Astrocyte of the hippocampus (primary cell): Measurements from ENCODE around the gene DNAJC25.

Experiments used
- DNase-seq: peaks from one replicate; pipeline ENCODE4 v3.0.0; 2011; ENCODE audit warnings: low read depth, low spot score

The DNAJC25 gene

GRCh38 chr9:111627260-111627963 lies 3.7 kb upstream of the DNAJC25 start:
- no peak for DNase-seq

DNA sequence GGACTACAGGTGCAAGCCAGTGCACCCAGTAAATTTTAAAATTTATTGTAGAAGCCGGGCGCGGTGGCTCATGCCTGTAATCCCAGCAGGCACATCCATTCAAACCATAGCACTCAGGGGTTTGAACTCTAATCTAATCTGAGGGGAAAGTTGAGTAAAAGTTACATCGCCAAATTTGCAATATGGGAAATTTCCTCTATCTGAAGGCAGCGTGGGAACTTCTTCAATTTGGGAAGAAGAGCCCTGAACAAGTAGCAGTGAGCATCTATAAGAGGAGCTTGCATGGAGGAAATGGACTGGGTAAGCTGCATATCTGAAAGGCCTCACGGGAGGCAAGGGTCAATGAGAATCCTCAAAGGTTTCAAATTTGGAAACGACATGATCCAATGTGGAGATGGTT lies 2.7 kb upstream of the DNAJC25 start:
- no peak for DNase-seq

DNA sequence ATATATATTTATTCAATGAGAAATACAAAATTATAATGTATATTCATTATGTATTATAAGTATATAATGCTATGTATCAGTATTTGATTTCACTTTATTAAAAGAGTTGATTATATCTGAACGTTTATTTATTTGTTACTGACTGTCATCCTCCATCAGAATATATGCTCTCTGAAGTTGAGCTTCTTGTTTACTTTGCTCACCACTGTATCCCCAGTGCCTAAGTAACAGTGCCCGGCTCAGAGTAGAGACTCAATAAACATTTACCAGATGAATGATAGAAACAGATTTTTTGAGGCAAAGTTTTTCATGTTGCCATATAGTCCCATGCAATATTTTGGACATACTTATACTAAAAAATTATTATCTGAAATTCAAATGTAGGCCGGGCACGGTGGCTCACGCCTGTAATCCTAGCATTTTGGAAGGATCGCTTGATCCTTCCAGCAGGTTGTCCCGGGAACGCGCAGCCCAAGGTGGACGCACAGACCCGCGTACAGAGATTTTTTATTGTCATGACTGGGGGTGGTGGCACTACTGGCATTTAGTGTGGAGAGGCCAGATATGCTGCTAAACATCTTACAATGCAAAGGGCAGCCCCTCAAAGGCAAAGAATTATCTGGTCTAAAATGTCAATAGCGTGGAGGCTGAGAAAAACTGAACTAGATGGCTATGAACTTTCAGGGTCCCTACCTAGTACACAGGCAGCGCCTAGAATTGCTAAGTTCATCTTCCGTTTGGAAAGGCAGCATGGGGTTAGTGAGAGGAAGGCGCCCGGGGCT lies 761 bp upstream of the DNAJC25 start:
- DNase-seq = no peak

GRCh38 chr9:111630964-111631213 lies 245 bp upstream of the DNAJC25 start:
- no peak for DNase-seq

DNA sequence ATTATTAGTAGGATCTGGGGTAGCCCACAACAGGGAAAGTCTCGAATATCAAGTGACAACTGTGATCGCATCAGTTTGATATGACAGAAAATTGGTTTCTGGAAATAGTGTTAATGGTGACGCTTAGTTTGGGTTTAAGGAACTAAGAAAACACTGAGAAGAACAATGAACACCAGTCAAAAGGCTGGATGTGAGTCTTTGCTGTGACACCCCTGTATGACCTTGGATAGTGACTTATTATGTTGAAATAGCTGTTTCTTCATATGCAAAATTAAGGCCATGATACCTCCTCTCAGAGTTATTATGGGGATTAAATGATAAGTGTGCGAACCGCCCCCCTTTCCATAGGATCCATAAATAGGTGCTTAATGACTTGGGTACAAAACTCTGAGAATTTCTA lies 926 bp downstream of the DNAJC25 start:
- DNase-seq = no peak

- DNase-seq = no peak
These were observed 1.7 kb downstream of the DNAJC25 start for GRCh38 chr9:111632695-111633388.

GRCh38 chr9:111633389-111633736 lies 2.2 kb downstream of the DNAJC25 start:
- DNase-seq = no peak

DNA sequence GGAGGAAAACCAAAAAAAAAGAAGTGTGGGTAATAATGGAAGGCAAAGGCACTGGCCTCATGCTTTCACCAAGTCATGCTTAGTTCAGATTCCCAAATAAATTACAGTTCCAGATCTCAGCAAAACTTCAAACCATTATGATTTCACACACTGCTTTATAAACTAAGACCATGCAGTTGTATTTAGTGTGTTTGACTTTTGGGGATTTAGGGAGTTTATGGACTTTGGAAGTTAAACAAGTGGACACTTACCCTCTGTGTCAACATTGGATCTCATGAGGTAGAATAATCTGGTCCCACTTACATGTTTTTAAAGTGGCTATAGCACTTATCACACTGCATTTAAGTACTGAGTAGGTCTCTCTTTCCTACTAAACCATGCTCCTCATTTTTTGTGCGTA lies 3.7 kb downstream of the DNAJC25 start:
- DNase-seq = no peak

DNA sequence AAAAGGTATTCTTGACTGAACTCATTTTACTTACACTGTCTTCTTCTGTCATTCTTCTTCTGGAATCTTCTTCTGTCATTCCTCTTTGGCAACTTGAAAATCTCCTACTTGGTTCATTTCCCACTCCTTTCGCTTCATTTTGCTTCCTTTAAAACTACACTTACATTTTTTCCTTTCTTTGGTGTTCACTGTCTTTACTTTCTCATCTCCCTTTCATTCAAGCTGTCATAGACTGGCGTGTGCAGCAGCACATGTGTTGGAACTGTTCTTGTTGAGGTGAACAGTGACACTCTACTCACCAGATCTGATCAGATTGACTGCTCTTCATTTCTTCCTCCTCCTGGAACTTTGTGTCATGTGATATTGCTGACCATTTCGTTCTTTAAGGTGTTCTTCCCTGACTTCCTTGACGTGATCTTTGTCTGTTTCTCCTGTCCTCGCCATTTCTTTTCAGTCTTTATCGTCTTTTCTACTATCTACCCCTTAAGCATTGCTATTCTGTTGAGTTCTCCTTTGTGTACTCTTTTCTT lies 6.4 kb downstream of the DNAJC25 start:
- no peak for DNase-seq

- DNase-seq = no peak
These were observed 13.2 kb downstream of the DNAJC25 start for GRCh38 chr9:111644195-111644772.

- DNase-seq = no peak
These were observed 14.7 kb downstream of the DNAJC25 start for GRCh38 chr9:111645806-111646205.

DNA sequence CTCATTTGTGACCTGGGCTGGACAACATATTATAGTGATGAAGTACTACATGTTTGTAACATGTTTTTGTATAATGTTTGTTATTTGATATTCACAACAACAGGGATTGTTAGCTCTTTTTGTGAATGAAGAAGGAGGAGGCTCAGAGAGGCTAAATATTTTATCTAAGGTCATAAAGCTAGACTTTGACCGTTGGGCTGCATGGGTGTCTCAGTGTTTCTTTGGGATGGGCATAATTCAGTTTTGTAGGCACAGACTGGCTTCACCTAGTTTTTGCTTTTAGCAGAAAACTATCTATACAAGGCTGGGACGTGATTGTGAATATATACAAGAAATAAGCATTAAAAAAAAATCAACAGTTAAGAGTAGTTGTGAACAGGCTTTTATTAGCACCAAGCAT lies 15.3 kb downstream of the DNAJC25 start:
- DNase-seq = no peak

DNA sequence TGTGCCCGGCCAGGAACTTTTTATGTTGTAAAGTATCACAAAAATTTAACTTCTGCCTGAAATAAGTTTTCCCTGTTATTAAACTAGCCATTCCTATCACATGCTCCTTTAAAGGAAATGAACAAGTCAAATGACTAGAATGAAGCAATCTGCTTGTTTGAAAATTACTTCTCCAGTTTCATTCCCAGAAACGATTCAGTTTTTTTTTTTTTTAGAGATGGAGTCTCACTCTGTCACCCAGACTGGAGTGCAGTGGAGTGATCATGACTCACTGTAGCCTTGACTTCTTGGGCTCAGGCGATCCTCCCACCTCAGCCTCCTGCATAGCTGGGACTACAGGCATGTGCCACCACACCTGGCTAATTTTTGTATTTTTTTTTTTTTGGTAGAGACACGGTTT lies 16.9 kb downstream of the DNAJC25 start:
- no peak for DNase-seq

DNA sequence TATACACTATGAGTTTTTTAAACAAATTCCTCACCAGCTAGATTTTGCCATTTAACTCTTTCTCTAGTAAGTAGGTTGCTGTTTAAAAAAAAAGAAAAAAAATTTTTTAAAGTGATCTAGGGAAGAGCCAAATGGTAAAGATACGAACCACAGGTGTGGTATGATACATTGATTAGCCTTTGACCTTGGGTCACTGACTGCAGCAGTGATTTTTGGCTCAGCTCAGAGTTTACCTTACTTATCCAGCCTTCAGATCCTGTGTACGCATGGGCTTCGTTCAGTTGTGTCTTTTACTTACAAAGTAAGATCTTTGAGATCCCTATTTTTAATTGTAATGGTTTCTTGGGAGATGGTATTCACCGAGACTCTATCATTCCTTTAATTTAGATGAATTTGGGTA lies 17.9 kb downstream of the DNAJC25 start:
- no peak for DNase-seq

DNA sequence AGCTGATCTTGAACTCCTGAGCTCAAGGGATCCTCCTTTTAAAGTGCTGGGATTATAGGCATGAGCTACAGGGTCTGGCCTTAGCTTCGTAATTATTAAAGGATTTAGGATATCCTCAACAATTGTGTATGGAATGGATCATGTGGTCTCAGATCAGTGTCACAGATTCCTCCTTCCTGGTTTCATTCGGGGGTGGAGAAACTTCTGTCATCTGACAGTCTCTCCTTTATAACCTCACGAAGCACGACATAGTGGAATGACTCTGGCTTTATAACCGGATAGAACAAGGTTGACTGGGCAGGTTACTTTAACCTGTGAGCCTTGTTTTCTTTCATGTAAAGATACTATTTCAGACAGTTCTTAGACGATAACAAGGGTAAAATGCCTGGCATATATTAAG lies 25.9 kb downstream of the DNAJC25 start:
- DNase-seq = no peak

- no peak for DNase-seq
These were observed 27.8 kb downstream of the DNAJC25 start for GRCh38 chr9:111658943-111659342.

DNA sequence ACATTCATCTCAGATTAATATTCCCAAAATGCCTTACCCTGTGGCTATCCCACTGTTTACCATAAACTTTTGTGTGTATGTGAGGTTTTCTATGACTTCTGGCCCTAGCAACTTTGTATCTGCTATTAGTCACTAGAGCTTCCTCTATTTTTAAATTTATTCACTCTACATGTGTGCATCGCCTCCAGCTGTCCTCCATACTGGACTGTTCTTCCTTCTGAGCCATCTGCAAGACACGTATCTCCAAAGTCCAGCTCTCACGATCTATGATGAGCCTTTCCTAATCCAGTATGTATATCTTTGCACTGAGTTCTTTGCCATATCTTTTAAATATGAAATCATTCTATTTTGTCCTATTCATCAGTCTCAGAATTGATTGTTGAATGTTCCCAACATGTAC lies 28.6 kb downstream of the DNAJC25 start:
- DNase-seq = no peak

GRCh38 chr9:111661150-111661801 lies 30.1 kb downstream of the DNAJC25 start, which contains the start of gene GNG10:
Gene GNG10, plus strand, starts transcription at chr9:111661605. Its CDS starts 30 bp downstream, at chr9:111661635.
- peak; percentile 86 for DNase-seq

GRCh38 chr9:111661802-111662521 lies 30.8 kb downstream of the DNAJC25 start:
- DNase-seq = peak; percentile 68

DNA sequence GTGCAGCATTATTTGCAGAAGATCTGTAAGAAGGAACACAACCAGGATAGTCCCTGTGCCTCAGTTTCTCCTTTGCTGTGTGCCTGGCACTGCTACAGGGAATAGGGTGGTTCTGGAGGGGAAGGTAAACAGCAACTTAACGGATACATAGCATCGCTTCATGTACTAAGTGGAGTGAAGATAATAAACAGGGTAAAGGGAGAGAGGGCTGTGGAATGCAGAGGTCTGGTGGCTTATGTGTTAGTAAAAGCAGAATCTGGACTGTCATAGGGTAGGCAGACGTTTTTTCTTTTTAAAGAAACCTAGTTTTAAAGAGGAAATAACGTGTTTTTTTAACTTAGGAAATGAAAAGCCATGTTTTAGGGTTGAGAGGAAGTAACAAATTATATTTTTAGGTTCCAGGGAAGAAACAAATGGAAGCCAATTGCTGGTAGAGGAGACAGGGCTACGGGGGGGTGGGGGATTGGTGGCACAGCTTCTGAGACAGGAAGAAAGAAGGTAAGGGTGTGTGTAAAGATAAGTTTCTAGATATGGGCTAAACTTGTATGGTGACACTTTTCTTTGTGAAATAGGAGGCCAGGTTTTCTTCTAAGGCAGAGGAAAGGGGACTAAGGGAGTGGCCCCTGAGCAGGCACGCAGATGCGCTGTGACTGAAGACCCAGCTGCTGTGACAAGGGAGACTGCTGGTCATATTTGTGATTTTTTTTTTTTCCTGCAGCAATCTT lies 31.6 kb downstream of the DNAJC25 start:
- peak; percentile 30 for DNase-seq
